GM19025 (cell line): Measurements from ENCODE around the gene NTNG1.

Source experiments
- ATAC-seq: cut with Tn5 transposase; IDR thresholded peaks from one replicate; pipeline ENCODE4 v1.9.1; 2021; ENCODE audit warnings: mild to moderate bottlenecking, low read depth, moderate library complexity; ENCODE audit not compliant: unreplicated experiment

Gene NTNG1

DNA sequence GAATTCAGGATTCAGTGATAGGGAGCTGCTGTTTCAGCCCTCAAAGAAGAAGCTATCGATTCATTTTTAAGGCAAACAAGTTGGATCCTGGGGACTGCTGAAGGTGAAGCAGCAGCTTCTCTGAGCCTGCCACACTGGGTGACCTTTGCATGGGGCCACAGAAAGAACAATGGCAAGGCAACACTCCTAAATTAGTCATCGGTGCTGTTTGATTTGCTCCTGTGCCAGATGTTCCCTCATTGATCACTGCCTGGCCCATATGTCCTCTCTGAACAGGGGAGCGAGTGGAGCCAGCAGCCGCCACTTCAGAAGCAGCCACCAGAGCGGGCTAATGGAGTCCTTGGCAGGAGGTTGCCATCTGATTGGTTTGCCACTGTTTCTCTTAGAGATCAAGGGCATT lies 391.5 kb downstream of the NTNG1 start:
- no peak for ATAC-seq
